Cardiac fibroblast (primary cell): ENCODE data around the gene ZBTB39.
"Not testable (repeated sequence)": the region's sequence is repeated elsewhere in the genome, so short reads cannot be mapped to it uniquely, and the experiment has no call there.

Source experiments
- DNase-seq, 2 donors: peaks; one replicate each; pipeline versions ENCODE4 v3.0.0 to v3.0.0-alpha.2; 2010; ENCODE audit warnings: low read depth in 2 of 2
- H3K4me3 ChIP-seq, 2 donors: replicated peaks in 1 of 2; 1 replicate in 1 of 2; 2 replicates in 1 of 2; pipeline ENCODE4 v1.5.1; 2011; ENCODE audit warnings: low read depth in 2 of 2, low read length in 2 of 2, mild to moderate bottlenecking in 2 of 2, moderate library complexity in 1 of 2
- TF ChIP-seq, protein P1 (sequence below): IDR thresholded peaks from one replicate; pipeline ENCODE4 v1.5.1; 2011; ENCODE audit warnings: low read depth, mild to moderate bottlenecking, low read length, inconsistent platforms

The ZBTB39 gene

GRCh38 chr12:57031789-57032188, 25.4 kb upstream of the ZBTB39 start:
- no peak overlapping the region for H3K4me3 ChIP-seq
- DNase-seq = no peak
- TF ChIP-seq, protein P1, sequence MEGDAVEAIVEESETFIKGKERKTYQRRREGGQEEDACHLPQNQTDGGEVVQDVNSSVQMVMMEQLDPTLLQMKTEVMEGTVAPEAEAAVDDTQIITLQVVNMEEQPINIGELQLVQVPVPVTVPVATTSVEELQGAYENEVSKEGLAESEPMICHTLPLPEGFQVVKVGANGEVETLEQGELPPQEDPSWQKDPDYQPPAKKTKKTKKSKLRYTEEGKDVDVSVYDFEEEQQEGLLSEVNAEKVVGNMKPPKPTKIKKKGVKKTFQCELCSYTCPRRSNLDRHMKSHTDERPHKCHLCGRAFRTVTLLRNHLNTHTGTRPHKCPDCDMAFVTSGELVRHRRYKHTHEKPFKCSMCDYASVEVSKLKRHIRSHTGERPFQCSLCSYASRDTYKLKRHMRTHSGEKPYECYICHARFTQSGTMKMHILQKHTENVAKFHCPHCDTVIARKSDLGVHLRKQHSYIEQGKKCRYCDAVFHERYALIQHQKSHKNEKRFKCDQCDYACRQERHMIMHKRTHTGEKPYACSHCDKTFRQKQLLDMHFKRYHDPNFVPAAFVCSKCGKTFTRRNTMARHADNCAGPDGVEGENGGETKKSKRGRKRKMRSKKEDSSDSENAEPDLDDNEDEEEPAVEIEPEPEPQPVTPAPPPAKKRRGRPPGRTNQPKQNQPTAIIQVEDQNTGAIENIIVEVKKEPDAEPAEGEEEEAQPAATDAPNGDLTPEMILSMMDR = no peak

GRCh38 chr12:57031138-57031725, 24.9 kb upstream of the ZBTB39 start:
- no peak for DNase-seq
- TF ChIP-seq, protein P1 = no peak
- no peak overlapping the region for H3K4me3 ChIP-seq

- TF ChIP-seq, protein P1 = no peak
- DNase-seq = no peak
- H3K4me3 ChIP-seq = no peak overlapping the region
These were observed 23.1 kb upstream of the ZBTB39 start for GRCh38 chr12:57029457-57029856.

DNA sequence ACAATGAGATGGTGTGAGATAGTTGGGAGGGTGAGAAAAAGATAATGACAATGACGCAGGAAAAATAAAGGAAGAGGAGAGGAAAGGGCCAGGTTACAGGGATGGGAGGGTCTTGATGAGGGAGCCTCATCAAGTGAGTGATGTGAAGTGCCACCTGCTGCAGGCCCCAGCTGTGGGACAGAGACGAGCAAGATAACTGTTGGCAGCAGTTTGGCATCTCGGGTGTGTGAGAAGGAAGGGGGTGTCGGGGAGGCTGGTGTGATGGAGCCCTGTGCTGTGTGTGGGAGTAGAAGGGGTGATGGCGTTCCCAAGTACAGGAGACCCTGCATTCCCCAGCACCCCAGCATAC, 21.4 kb upstream of the ZBTB39 start:
- no peak overlapping the region for H3K4me3 ChIP-seq
- TF ChIP-seq, protein P1 = no peak
- DNase-seq = no peak

- DNase-seq = no peak
- TF ChIP-seq, protein P1 = no peak
- no peak overlapping the region for H3K4me3 ChIP-seq
These were observed 20.9 kb upstream of the ZBTB39 start for GRCh38 chr12:57027011-57027804.

DNA sequence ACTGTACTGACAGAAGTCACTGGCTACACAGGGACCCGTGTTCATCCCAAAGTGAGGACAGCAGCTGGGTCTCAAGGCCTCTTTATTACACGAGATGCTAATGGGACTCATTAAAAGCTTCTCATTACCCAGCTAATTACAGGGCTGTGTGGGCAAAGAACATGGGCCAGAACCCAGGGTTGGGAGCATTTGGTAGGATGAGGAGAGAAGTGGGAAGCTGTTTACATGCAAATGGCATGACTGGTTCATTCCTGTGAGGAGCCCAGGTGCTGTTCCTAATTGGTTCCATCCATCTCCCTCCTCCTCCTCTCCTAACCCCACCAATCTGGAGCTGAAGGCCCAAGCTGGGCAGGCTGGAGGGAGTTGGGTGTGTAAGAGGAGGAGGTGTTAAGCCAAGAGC, 18.9 kb upstream of the ZBTB39 start:
- TF ChIP-seq, protein P1 = no peak
- H3K4me3 ChIP-seq = no peak overlapping the region
- no peak for DNase-seq

GRCh38 chr12:57022324-57022723, 16.0 kb upstream of the ZBTB39 start:
- DNase-seq, H3K4me3 ChIP-seq: not testable (repeated sequence)
